GM13977 (cell line): Measurements from ENCODE around the gene PPFIBP2.

ENCODE experiments used
- DNase-seq: peaks from one replicate; pipeline ENCODE4 v3.0.0; 2012; ENCODE audit warnings: low spot score
- CTCF ChIP-seq: IDR thresholded peaks from 2 replicates; pipeline ENCODE4 v1.5.1; 2012; ENCODE audit warnings: mild to moderate bottlenecking, control low read depth; ENCODE audit not compliant: insufficient read depth; ENCODE audit errors: extremely low read depth, missing control alignments
- in situ Hi-C: fragments of 300-500 bp; cut with MboI; formaldehyde crosslinking; loops from one replicate; pipeline ENCODE4 v1.12.0; 2022; ENCODE audit warnings: low sequenced_read_pairs, low pct_unique_long_range_greater_than_20kb, mixed read lengths, inconsistent platforms; ENCODE audit not compliant: unreplicated experiment

The PPFIBP2 gene

GRCh38 chr11:7501894-7502293, 11.9 kb upstream of the PPFIBP2 start:
- TF ChIP-seq CTCF: no peak
- in situ Hi-C loops: no loop called here

GRCh38 chr11:7506243-7506642, 7.6 kb upstream of the PPFIBP2 start:
- no peak for DNase-seq
- in situ Hi-C loops: no loop called here
- no peak for TF ChIP-seq CTCF

More at GRCh38 chr11:7501894-7502293, 11.9 kb upstream of the PPFIBP2 start:
- DNase-seq: no peak

GRCh38 chr11:7508087-7508486, 5.7 kb upstream of the PPFIBP2 start:
- no peak for DNase-seq
- no peak for TF ChIP-seq CTCF
- in situ Hi-C loops: no loop called here

GRCh38 chr11:7509966-7510365, 3.8 kb upstream of the PPFIBP2 start:
- in situ Hi-C loops: no loop called here
- DNase-seq: no peak
- no peak for TF ChIP-seq CTCF

GRCh38 chr11:7511401-7511800, 2.4 kb upstream of the PPFIBP2 start:
- DNase-seq: no peak
- in situ Hi-C loops: no loop called here
- no peak for TF ChIP-seq CTCF

- peak; percentile 89 for DNase-seq
- peak; percentile 17 for TF ChIP-seq CTCF
- in situ Hi-C loops: no loop called here
Measured at GRCh38 chr11:7512525-7513233, 1.1 kb upstream of the PPFIBP2 start.
